ENCODE results near the gene NPHP4. TPM values are rescaled to one million over a fixed set of nuclear protein-coding genes. Genes with fewer than 3 reads are reported as not detected.

NPHP4 gene
- total and polyA plus RNA-seq, 4 donors = 1.7 to 5.6 (median 3.5) TPM

- WGBS = 66% methylated on average over 19 of the region's 19 CpGs
- H3K27ac ChIP-seq (ENCODE audit: low read depth in 1 of 2, low read length in 2 of 2) = no peak overlapping the region
- H3K4me3 ChIP-seq (ENCODE audit: low read depth in 1 of 3, low read length in 3 of 3) = no peak overlapping the region
- no peaks in the 10 kb centered on the region for H3K36me3 ChIP-seq (ENCODE audit: control insufficient read depth in 4 of 4, insufficient read depth in 3 of 4, low read depth in 1 of 4, low read length in 3 of 4)
- H3K27me3 ChIP-seq (ENCODE audit: control insufficient read depth in 4 of 4, insufficient read depth in 4 of 4, low read length in 3 of 4) = peaks cover 0 to 3% (median 0%) of the 10 kb centered on the region in 4 donors
- H3K9ac ChIP-seq (ENCODE audit: low read depth in 1 of 2, low read length in 2 of 2) = no peak overlapping the region
- TF ChIP-seq YY1 (IDR thresholded peaks at IDR 0.05) (no peak), JUND (IDR thresholded peaks at IDR 0.05) (no peak), FOXA2 (IDR thresholded peaks at IDR 0.05) (no peak), CTCF (IDR thresholded peaks at IDR 0.05; ENCODE audit: low read depth, low read length, missing input control) (no peak), SP1 (IDR thresholded peaks at IDR 0.05) (no peak), FOXA1 (IDR thresholded peaks at IDR 0.05) (no peak), RAD21 (IDR thresholded peaks at IDR 0.05) (no peak), MAX (IDR thresholded peaks at IDR 0.05) (no peak), HNF4G (IDR thresholded peaks at IDR 0.05) (no peak), TAF1 (conservative IDR thresholded peaks at IDR 0.05) (no peak)
- TF ChIP-seq, protein P1, sequence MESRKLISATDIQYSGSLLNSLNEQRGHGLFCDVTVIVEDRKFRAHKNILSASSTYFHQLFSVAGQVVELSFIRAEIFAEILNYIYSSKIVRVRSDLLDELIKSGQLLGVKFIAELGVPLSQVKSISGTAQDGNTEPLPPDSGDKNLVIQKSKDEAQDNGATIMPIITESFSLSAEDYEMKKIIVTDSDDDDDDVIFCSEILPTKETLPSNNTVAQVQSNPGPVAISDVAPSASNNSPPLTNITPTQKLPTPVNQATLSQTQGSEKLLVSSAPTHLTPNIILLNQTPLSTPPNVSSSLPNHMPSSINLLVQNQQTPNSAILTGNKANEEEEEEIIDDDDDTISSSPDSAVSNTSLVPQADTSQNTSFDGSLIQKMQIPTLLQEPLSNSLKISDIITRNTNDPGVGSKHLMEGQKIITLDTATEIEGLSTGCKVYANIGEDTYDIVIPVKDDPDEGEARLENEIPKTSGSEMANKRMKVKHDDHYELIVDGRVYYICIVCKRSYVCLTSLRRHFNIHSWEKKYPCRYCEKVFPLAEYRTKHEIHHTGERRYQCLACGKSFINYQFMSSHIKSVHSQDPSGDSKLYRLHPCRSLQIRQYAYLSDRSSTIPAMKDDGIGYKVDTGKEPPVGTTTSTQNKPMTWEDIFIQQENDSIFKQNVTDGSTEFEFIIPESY (IDR thresholded peaks at IDR 0.05) = no peak
- TF ChIP-seq, protein P2, sequence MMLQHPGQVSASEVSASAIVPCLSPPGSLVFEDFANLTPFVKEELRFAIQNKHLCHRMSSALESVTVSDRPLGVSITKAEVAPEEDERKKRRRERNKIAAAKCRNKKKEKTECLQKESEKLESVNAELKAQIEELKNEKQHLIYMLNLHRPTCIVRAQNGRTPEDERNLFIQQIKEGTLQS (IDR thresholded peaks at IDR 0.05) = no peak
- no peaks in the 10 kb centered on the region for H3K4me1 ChIP-seq (ENCODE audit: control insufficient read depth in 4 of 4, insufficient read depth in 4 of 4, low read length in 3 of 4)
- H3K9me3 ChIP-seq (ENCODE audit: control insufficient read depth in 4 of 4, low read length in 3 of 4) = no peaks in the 10 kb centered on the region
- DNase-seq (ENCODE audit: low spot score) = no peak
Observed at GRCh38 chr1:5837976-5838653, 154.1 kb downstream of the NPHP4 start.

DNA sequence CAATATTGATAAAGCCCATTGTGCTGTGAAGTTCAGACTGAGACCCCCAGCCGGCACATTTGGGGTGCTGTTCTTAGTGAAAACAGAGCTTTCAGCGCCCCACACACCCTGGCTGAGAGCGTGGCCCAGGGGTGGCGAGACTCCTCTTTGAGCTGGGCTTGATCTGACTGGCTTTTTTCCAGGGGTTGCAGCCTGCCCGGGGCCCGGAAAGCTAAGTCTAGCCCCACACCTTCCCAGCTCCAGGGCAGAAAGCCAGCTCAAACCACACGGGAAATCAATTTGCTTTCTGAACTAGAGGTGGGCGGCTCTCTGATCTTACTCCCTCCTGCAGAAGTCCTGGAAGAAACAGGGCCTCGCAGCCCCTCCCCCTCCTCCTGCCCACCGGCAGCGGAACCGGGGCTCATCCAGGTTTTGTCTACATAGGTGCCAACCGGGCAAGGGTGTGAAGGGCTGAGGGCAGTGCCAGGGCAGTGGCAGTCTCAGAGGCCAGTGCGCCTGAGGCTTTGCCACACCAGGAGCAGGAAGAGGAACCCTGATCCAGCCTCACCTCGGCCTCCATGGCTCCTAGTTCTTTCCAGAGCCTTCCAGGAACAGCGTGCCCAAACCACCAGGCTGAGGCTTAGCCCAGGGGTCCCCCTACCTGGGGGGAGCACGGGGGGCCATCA lies 155.3 kb downstream of the NPHP4 start:
- no peaks in the 10 kb centered on the region for H3K9me3 ChIP-seq (ENCODE audit: control insufficient read depth in 4 of 4, low read length in 3 of 4)
- no peak overlapping the region for H3K4me3 ChIP-seq (ENCODE audit: low read depth in 1 of 3, low read length in 3 of 3)
- no peaks in the 10 kb centered on the region for H3K36me3 ChIP-seq (ENCODE audit: control insufficient read depth in 4 of 4, insufficient read depth in 3 of 4, low read depth in 1 of 4, low read length in 3 of 4)
- DNase-seq (ENCODE audit: low spot score) = no peak
- no peaks in the 10 kb centered on the region for H3K4me1 ChIP-seq (ENCODE audit: control insufficient read depth in 4 of 4, insufficient read depth in 4 of 4, low read length in 3 of 4)
- H3K27me3 ChIP-seq (ENCODE audit: control insufficient read depth in 4 of 4, insufficient read depth in 4 of 4, low read length in 3 of 4) = peaks cover 0 to 3% (median 0%) of the 10 kb centered on the region in 4 donors
- no peak overlapping the region for H3K27ac ChIP-seq (ENCODE audit: low read depth in 1 of 2, low read length in 2 of 2)
- 47% methylated on average over 17 of the region's 17 CpGs for WGBS
- no peak overlapping the region for H3K9ac ChIP-seq (ENCODE audit: low read depth in 1 of 2, low read length in 2 of 2)
- TF ChIP-seq JUND (IDR thresholded peaks at IDR 0.05) = no peak
- no peak for TF ChIP-seq FOXA2 (IDR thresholded peaks at IDR 0.05)
- no peak for TF ChIP-seq YY1 (IDR thresholded peaks at IDR 0.05)
- TF ChIP-seq RXRA (IDR thresholded peaks at IDR 0.05) = no peak
- TF ChIP-seq, protein P3, sequence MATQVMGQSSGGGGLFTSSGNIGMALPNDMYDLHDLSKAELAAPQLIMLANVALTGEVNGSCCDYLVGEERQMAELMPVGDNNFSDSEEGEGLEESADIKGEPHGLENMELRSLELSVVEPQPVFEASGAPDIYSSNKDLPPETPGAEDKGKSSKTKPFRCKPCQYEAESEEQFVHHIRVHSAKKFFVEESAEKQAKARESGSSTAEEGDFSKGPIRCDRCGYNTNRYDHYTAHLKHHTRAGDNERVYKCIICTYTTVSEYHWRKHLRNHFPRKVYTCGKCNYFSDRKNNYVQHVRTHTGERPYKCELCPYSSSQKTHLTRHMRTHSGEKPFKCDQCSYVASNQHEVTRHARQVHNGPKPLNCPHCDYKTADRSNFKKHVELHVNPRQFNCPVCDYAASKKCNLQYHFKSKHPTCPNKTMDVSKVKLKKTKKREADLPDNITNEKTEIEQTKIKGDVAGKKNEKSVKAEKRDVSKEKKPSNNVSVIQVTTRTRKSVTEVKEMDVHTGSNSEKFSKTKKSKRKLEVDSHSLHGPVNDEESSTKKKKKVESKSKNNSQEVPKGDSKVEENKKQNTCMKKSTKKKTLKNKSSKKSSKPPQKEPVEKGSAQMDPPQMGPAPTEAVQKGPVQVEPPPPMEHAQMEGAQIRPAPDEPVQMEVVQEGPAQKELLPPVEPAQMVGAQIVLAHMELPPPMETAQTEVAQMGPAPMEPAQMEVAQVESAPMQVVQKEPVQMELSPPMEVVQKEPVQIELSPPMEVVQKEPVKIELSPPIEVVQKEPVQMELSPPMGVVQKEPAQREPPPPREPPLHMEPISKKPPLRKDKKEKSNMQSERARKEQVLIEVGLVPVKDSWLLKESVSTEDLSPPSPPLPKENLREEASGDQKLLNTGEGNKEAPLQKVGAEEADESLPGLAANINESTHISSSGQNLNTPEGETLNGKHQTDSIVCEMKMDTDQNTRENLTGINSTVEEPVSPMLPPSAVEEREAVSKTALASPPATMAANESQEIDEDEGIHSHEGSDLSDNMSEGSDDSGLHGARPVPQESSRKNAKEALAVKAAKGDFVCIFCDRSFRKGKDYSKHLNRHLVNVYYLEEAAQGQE (IDR thresholded peaks at IDR 0.05) = no peak
- TF ChIP-seq, protein P2 (IDR thresholded peaks at IDR 0.05) = no peak
- TF ChIP-seq TAF1 (conservative IDR thresholded peaks at IDR 0.05) = no peak
- TF ChIP-seq, protein P1 (IDR thresholded peaks at IDR 0.05) = no peak
- no peak for TF ChIP-seq FOXA1 (IDR thresholded peaks at IDR 0.05)
- TF ChIP-seq CTCF (IDR thresholded peaks at IDR 0.05; ENCODE audit: low read depth, low read length, missing input control) = no peak
- no peak for TF ChIP-seq RAD21 (IDR thresholded peaks at IDR 0.05)
- TF ChIP-seq NR2F2 (IDR thresholded peaks at IDR 0.05) = no peak
- no peak for TF ChIP-seq MAX (IDR thresholded peaks at IDR 0.05)
- TF ChIP-seq HNF4G (IDR thresholded peaks at IDR 0.05) = no peak
- TF ChIP-seq EGR1 (IDR thresholded peaks at IDR 0.05; ENCODE audit: low read depth in 2 of 2) = no peak
- no peak for TF ChIP-seq SP1 (IDR thresholded peaks at IDR 0.05)

Data from liver (tissue), 9 donors.